Kidney (tissue), 14 donors: ENCODE data around the gene APLN. TPM values are rescaled to one million over a fixed set of nuclear protein-coding genes. Genes with fewer than 3 reads are reported as not detected.

Source experiments
- DNase-seq, 5 donors: peaks; one replicate each; pipeline ENCODE4 v3.0.0-alpha.2; 2013 to 2020
- FAIRE-seq: peaks from 2 replicates; lab custom pipeline; 2012; peaks lifted over from hg19 to GRCh38; lab: Jason Lieb, UNC
- H3K27ac ChIP-seq, 2 donors: one replicate each; pipeline ENCODE4 v1.7.0; 2013; ENCODE audit warnings: low read depth in 2 of 2, low read length in 2 of 2, inconsistent platforms in 1 of 2
- H3K27me3 ChIP-seq: one replicate; pipeline ENCODE4 v1.7.1; 2013; ENCODE audit warnings: low read length, inconsistent platforms; ENCODE audit not compliant: control insufficient read depth, insufficient read depth
- H3K36me3 ChIP-seq, 3 donors: one replicate each; pipeline versions ENCODE4 v1.7.0 to v1.7.1; 2013; ENCODE audit warnings: low read length in 3 of 3, control low read depth in 1 of 3, inconsistent platforms in 1 of 3; ENCODE audit not compliant: insufficient read depth in 3 of 3, control insufficient read depth in 2 of 3
- H3K4me1 ChIP-seq, 3 donors: one replicate each; pipeline versions ENCODE4 v1.7.0 to v1.7.1; 2013; ENCODE audit warnings: low read length in 3 of 3, inconsistent platforms in 1 of 3, low read depth in 1 of 3; ENCODE audit not compliant: control insufficient read depth in 2 of 3, insufficient read depth in 2 of 3
- H3K4me3 ChIP-seq, 3 donors: one replicate each; pipeline versions ENCODE4 v1.7.0 to v1.8.1; 2013; ENCODE audit warnings: low read length in 3 of 3, control low read depth in 1 of 3, inconsistent platforms in 1 of 3
- H3K9ac ChIP-seq, 3 donors: one replicate each; pipeline versions ENCODE4 v1.7.0 to v1.7.1; 2013; ENCODE audit warnings: low read length in 3 of 3, control low read depth in 1 of 3, inconsistent platforms in 1 of 3
- H3K9me3 ChIP-seq, 3 donors: one replicate each; pipeline versions ENCODE4 v1.7.0 to v1.7.1; 2013; ENCODE audit warnings: low read length in 3 of 3, control low read depth in 1 of 3, inconsistent platforms in 1 of 3; ENCODE audit not compliant: control insufficient read depth in 2 of 3, insufficient read depth in 1 of 3
- intact Hi-C: fragments of 100-400 bp; cut with DNase I; formaldehyde crosslinking; loops from one replicate; pipeline ENCODE4 v1.11.1; 2022
- polyA plus RNA-seq: library from polyadenylated mRNA; stranded (reverse); fragments of 350-450 nt; fragmentation: Illumina TruSeq; extraction: RNeasy Lipid Tissue Mini Kit (QIAGEN cat#74804); gene quantifications from one replicate; pipeline ENCODE4 v1.2.3, GENCODE V29; 2014; ENCODE audit warnings: low read depth, low replicate concordance; ENCODE audit not compliant: insufficient read depth
- total RNA-seq: library from RNA; stranded (reverse); fragmentation: NEBNext Ultra II Directional; extraction: Animal tissue kit (Norgen Biotek cat#: 25700); gene quantifications from one replicate; pipeline ENCODE4 v1.2.1, GENCODE V29; 2021
- TF ChIP-seq, protein P1 (sequence below): IDR thresholded peaks from 3 replicates; pipeline ENCODE4 v1.5.1; 2012; ENCODE audit warnings: mild to moderate bottlenecking, moderate library complexity, borderline replicate concordance; ENCODE audit not compliant: insufficient read depth; ENCODE audit errors: extremely low read depth
- donor health status: control.
- donor health status: control.
- donor health status: control.
- donor health status: control.
- donor health status: control.
- donor health status: DM: yes; HTN: yes; CAD: no.
- donor health status: Normal renal cell carcinoma (clear cell type).

The APLN gene
- total and polyA plus RNA-seq, 2 donors from 2014 or later = 0.31 to 9.9 TPM

GRCh38 chrX:129648514-129649267, 6.1 kb downstream of the APLN start:
- Histone ChIP-seq H3K27me3 (no peaks in the 10 kb centered on the region), H3K36me3 (no peaks in the 10 kb centered on the region), H3K9ac (no peak overlapping the region), H3K9me3 (no peaks in the 10 kb centered on the region), H3K27ac (no peak overlapping the region), H3K4me3 (no peak overlapping the region), H3K4me1 (peaks cover 0 to 4% (median 0%) of the 10 kb centered on the region in 3 donors)
- intact Hi-C loops = no loop called here
- TF ChIP-seq, protein P1, sequence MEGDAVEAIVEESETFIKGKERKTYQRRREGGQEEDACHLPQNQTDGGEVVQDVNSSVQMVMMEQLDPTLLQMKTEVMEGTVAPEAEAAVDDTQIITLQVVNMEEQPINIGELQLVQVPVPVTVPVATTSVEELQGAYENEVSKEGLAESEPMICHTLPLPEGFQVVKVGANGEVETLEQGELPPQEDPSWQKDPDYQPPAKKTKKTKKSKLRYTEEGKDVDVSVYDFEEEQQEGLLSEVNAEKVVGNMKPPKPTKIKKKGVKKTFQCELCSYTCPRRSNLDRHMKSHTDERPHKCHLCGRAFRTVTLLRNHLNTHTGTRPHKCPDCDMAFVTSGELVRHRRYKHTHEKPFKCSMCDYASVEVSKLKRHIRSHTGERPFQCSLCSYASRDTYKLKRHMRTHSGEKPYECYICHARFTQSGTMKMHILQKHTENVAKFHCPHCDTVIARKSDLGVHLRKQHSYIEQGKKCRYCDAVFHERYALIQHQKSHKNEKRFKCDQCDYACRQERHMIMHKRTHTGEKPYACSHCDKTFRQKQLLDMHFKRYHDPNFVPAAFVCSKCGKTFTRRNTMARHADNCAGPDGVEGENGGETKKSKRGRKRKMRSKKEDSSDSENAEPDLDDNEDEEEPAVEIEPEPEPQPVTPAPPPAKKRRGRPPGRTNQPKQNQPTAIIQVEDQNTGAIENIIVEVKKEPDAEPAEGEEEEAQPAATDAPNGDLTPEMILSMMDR = no peak
- no peak for FAIRE-seq
- no peak for DNase-seq

- intact Hi-C loops = no loop called here
- TF ChIP-seq, protein P1 = no peak
- no peaks in the 10 kb centered on the region for H3K4me1 ChIP-seq
- no peak overlapping the region for H3K27ac ChIP-seq
- no peaks in the 10 kb centered on the region for H3K9me3 ChIP-seq
- H3K4me3 ChIP-seq = no peak overlapping the region
- no peak for FAIRE-seq
- H3K36me3 ChIP-seq = no peaks in the 10 kb centered on the region
- no peaks in the 10 kb centered on the region for H3K27me3 ChIP-seq
- DNase-seq = no peak
- H3K9ac ChIP-seq = no peak overlapping the region
Observed at GRCh38 chrX:129647418-129648410, 7.0 kb downstream of the APLN start.

GRCh38 chrX:129646566-129647417, 8.0 kb downstream of the APLN start:
- Histone ChIP-seq H3K27me3 (no peaks in the 10 kb centered on the region), H3K36me3 (no peaks in the 10 kb centered on the region), H3K27ac (no peak overlapping the region), H3K9me3 (no peaks in the 10 kb centered on the region), H3K4me3 (no peak overlapping the region), H3K9ac (no peak overlapping the region), H3K4me1 (no peaks in the 10 kb centered on the region)
- DNase-seq (no peak), FAIRE-seq (no peak)
- intact Hi-C loops = no loop called here
- TF ChIP-seq, protein P1 = no peak
